A549 (cell line): ENCODE measurements around the gene PCYT1A. TPM values are rescaled to one million over a fixed set of nuclear protein-coding genes. Genes with fewer than 3 reads are reported as not detected.

Experiments
- ATAC-seq, 2 experiments: fragments of 200-7000 bp in 1 of 2; fragments of >200 bp in 1 of 2; cut with Nextera tagmentation in 1 of 2; cut with Tn5 transposase in 1 of 2; 3 replicates each; pipeline versions ENCODE4 v1.8.0 to v1.9.1; 2018 to 2020; ENCODE audit warnings: mild to moderate bottlenecking in 1 of 2, moderate library complexity in 1 of 2
- CTCF ChIA-PET: fragments of 300-600 bp; sonication (Branson Sonifier 250); formaldehyde crosslinking; extraction: SDS; loops from one replicate; lab custom pipeline; 2021; ENCODE audit warnings: antibody characterized with exemption, inconsistent platforms; lab: Yijun Ruan, JAX
- POLR2A ChIA-PET: fragments of 350-600 bp; formaldehyde crosslinking; extraction: SDS; loops from one replicate; lab custom pipeline; 2021; ENCODE audit warnings: antibody characterized with exemption, inconsistent platforms; lab: Yijun Ruan, JAX
- DNase-seq, 2 experiments: peaks; one replicate each; pipeline versions ENCODE4 v3.0.0 to v3.0.0-alpha.2; 2011 to 2016; ENCODE audit warnings: low read depth in 1 of 2, low spot score in 1 of 2
- FAIRE-seq: peaks from 2 replicates; lab custom pipeline; 2011; peaks lifted over from hg19 to GRCh38; lab: Jason Lieb, UNC
- H3K27ac ChIP-seq, 2 experiments: fragments of >200 bp; sonication (Bioruptor Twin); formaldehyde crosslinking; 3 replicates each; pipeline ENCODE4 v1.5.1; 2016 to 2017
- H3K4me1 ChIP-seq: fragments of >200 bp; sonication (Bioruptor Twin); formaldehyde crosslinking; 3 replicates; pipeline ENCODE4 v1.6.1; 2016
- H3K4me2 ChIP-seq: fragments of >200 bp; sonication (Bioruptor Twin); formaldehyde crosslinking; 3 replicates; pipeline ENCODE4 v1.6.1; 2016
- H3K4me3 ChIP-seq: fragments of >200 bp; sonication (Bioruptor Twin); formaldehyde crosslinking; 3 replicates; pipeline ENCODE4 v1.5.1; 2016
- H3K9me3 ChIP-seq: fragments of >200 bp; sonication (Bioruptor Twin); formaldehyde crosslinking; 3 replicates; pipeline ENCODE4 v1.6.1; 2016
- CHD4 ChIP-seq: fragments of 200-600 bp; sonication (generic); IDR thresholded peaks from 2 replicates; pipeline ENCODE4 v1.6.1; 2016; ENCODE audit warnings: antibody characterized with exemption, mild to moderate bottlenecking, borderline replicate concordance
- ELK1 ChIP-seq: fragments of 150-350 bp; IDR thresholded peaks from 2 replicates; pipeline ENCODE4 v1.6.1; 2014; ENCODE audit warnings: low read depth, mild to moderate bottlenecking, low read length
- EP300 ChIP-seq, 2 experiments: fragments of >200 bp; sonication (Bioruptor Twin); formaldehyde crosslinking; IDR thresholded peaks; 2 replicates in 1 of 2; 3 replicates in 1 of 2; pipeline ENCODE4 v1.6.1; 2016 to 2017
- ESRRA ChIP-seq: fragments of 150-350 bp; IDR thresholded peaks from 2 replicates; pipeline ENCODE4 v1.6.1; 2014; ENCODE audit warnings: mild to moderate bottlenecking, low read length, borderline replicate concordance
- HMGXB4 ChIP-seq: fragments of 250-450 bp; sonication (Bioruptor Pico); IDR thresholded peaks from 2 replicates; pipeline ENCODE4 v1.5.0; 2021; ENCODE audit warnings: mild to moderate bottlenecking, moderate library complexity, borderline replicate concordance
- HOXA7 ChIP-seq: fragments of 250-450 bp; sonication (Bioruptor Pico); IDR thresholded peaks from 2 replicates; pipeline ENCODE4 v1.5.0; 2020; ENCODE audit warnings: mild to moderate bottlenecking, moderate library complexity
- JUN ChIP-seq, 2 experiments: fragments of >200 bp; sonication (Bioruptor Twin); formaldehyde crosslinking; IDR thresholded peaks; 2 replicates in 1 of 2; 3 replicates in 1 of 2; pipeline ENCODE4 v1.6.1; 2016 to 2017
- JUNB ChIP-seq: fragments of >200 bp; sonication (Bioruptor Twin); formaldehyde crosslinking; IDR thresholded peaks from 2 replicates; pipeline ENCODE4 v1.6.1; 2016
- KDM1A ChIP-seq: fragments of 200-600 bp; sonication (generic); IDR thresholded peaks from 2 replicates; pipeline ENCODE4 v1.6.1; 2016; ENCODE audit warnings: low read depth, mild to moderate bottlenecking
- KDM5A ChIP-seq: fragments of 200-600 bp; sonication (generic); IDR thresholded peaks from 2 replicates; pipeline ENCODE4 v1.6.1; 2016; ENCODE audit warnings: antibody characterized with exemption, mild to moderate bottlenecking
- NPAS2 ChIP-seq: fragments of 250-450 bp; sonication (Bioruptor Pico); IDR thresholded peaks from 2 replicates; pipeline ENCODE4 v1.8.0; 2022; ENCODE audit warnings: mild to moderate bottlenecking, moderate library complexity, borderline replicate concordance
- PHF8 ChIP-seq: fragments of 200-600 bp; sonication (generic); IDR thresholded peaks from 2 replicates; pipeline ENCODE4 v1.6.1; 2016; ENCODE audit warnings: low read depth, mild to moderate bottlenecking, antibody characterized with exemption, moderate library complexity, borderline replicate concordance
- POLR2A ChIP-seq: IDR thresholded peaks from 2 replicates; pipeline ENCODE4 v1.6.1; 2012; ENCODE audit warnings: mild to moderate bottlenecking, low read length
- RNF2 ChIP-seq: fragments of 200-600 bp; sonication (generic); IDR thresholded peaks from 2 replicates; pipeline ENCODE4 v1.6.1; 2016; ENCODE audit warnings: low read depth, mild to moderate bottlenecking, antibody characterized with exemption, moderate library complexity, borderline replicate concordance
- SMC3 ChIP-seq: fragments of >200 bp; sonication (Bioruptor Twin); formaldehyde crosslinking; IDR thresholded peaks from 3 replicates; pipeline ENCODE4 v1.6.1; 2018; ENCODE audit warnings: inconsistent platforms
- TFCP2L1 ChIP-seq: fragments of 250-450 bp; sonication (Bioruptor Pico); IDR thresholded peaks from 2 replicates; pipeline ENCODE4 v1.5.0; 2021; ENCODE audit warnings: mild to moderate bottlenecking
- ZC3H11A ChIP-seq: fragments of 450-650 bp; IDR thresholded peaks from 2 replicates; pipeline ENCODE4 v1.6.1; 2014; ENCODE audit warnings: antibody characterized with exemption, mild to moderate bottlenecking
- ZFP36 ChIP-seq: fragments of 450-650 bp; IDR thresholded peaks from 2 replicates; pipeline ENCODE4 v1.6.1; 2014; ENCODE audit warnings: borderline replicate concordance; ENCODE audit not compliant: partially characterized antibody
- ZSCAN20 ChIP-seq: fragments of 250-450 bp; sonication (Bioruptor Pico); IDR thresholded peaks from 2 replicates; pipeline ENCODE4 v1.8.0; 2022; ENCODE audit warnings: mild to moderate bottlenecking, moderate library complexity
- WGBS: methylation state at CpG from one replicate; pipeline ENCODE4 v1.1.6; 2017; ENCODE audit errors: missing lambda C conversion rate; 5-methylcytosine and 5-hydroxymethylcytosine counted together
- polyA plus RNA-seq, 4 experiments: library from polyadenylated mRNA; depleted of rRNA in 3 of 4; stranded (reverse); fragments of >200 nt; fragmentation: RNase III in 1 of 4; extraction: RNeasy Plus Mini Kit Qiagen cat#74134 plus additional on column Dnase treatment in 1 of 4; gene quantifications; 2 replicates in 3 of 4; 3 replicates in 1 of 4; pipeline ENCODE4 v1.2.3, GENCODE V29; 2011 to 2017
- TF ChIP-seq, protein P1 (sequence below): fragments of >200 bp; sonication (Bioruptor Twin); formaldehyde crosslinking; IDR thresholded peaks from 3 replicates; pipeline ENCODE4 v1.5.1; 2016
- TF ChIP-seq, protein P2 (sequence below): IDR thresholded peaks from 2 replicates; pipeline ENCODE4 v1.6.1; 2012; ENCODE audit warnings: low read depth, borderline replicate concordance
- TF ChIP-seq, protein P3 (sequence below): IDR thresholded peaks from 2 replicates; pipeline ENCODE4 v1.6.1; 2012
- TF ChIP-seq, protein P4 (sequence below): fragments of 200-600 bp; sonication (generic); IDR thresholded peaks from 2 replicates; pipeline ENCODE4 v1.6.1; 2016; ENCODE audit warnings: antibody characterized with exemption, mild to moderate bottlenecking, moderate library complexity
- TF ChIP-seq, protein P5 (sequence below): fragments of >200 bp; sonication (Bioruptor Twin); formaldehyde crosslinking; IDR thresholded peaks from 2 replicates; pipeline ENCODE4 v1.6.1; 2016

The PCYT1A gene
- polyA plus RNA-seq, 2 of the 4 experiments (the other 2 are of a cell fraction), result 41.9 to 45.4 TPM

DNA sequence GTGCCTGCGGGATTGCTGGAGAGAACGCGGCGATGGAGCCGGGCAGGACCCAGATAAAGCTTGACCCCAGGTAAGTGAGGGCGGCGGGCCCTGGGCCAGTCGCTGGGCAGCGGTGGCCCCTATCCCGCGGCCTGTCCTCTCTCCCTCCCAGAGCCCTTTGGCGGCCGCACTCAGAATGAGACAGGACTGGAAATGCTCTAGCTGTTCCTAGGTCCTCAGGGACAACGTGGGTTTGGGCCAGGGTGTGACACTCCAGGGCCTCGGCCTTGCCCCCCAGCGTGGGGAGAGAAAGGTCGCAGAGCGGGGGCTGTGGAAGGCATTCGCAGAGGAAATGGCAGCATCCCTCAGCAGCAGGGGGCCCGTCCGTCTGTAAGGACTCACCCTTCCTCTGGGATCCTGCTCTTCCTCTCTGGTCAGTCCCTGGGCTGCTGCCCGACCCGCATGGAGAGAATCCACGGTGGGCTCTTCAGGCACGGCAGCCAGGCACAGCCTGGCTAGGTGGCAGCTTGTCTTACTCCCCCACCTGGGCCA lies 70.8 kb downstream of the PCYT1A start (continued):
- TF ChIP-seq, protein P1, sequence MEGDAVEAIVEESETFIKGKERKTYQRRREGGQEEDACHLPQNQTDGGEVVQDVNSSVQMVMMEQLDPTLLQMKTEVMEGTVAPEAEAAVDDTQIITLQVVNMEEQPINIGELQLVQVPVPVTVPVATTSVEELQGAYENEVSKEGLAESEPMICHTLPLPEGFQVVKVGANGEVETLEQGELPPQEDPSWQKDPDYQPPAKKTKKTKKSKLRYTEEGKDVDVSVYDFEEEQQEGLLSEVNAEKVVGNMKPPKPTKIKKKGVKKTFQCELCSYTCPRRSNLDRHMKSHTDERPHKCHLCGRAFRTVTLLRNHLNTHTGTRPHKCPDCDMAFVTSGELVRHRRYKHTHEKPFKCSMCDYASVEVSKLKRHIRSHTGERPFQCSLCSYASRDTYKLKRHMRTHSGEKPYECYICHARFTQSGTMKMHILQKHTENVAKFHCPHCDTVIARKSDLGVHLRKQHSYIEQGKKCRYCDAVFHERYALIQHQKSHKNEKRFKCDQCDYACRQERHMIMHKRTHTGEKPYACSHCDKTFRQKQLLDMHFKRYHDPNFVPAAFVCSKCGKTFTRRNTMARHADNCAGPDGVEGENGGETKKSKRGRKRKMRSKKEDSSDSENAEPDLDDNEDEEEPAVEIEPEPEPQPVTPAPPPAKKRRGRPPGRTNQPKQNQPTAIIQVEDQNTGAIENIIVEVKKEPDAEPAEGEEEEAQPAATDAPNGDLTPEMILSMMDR, result no peak
- no peak for TF ChIP-seq EP300 (IDR thresholded peaks at IDR 0.05)
- TF ChIP-seq, protein P2, sequence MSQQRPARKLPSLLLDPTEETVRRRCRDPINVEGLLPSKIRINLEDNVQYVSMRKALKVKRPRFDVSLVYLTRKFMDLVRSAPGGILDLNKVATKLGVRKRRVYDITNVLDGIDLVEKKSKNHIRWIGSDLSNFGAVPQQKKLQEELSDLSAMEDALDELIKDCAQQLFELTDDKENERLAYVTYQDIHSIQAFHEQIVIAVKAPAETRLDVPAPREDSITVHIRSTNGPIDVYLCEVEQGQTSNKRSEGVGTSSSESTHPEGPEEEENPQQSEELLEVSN, result no peak
- no peak for TF ChIP-seq KDM1A
- no peak for TF ChIP-seq POLR2A
- no peak for TF ChIP-seq PHF8
- TF ChIP-seq RNF2, result no peak

GRCh38 chr3:196216089-196216564 lies 71.4 kb downstream of the PCYT1A start, which contains the start of gene SLC51A:
Gene SLC51A (plus strand): TSS chr3:196216534. CDS start chr3:196216713, 179 bp downstream.
- FAIRE-seq (no peak), DNase-seq (no peak), ATAC-seq (no peak)
- CTCF ChIA-PET, result interaction anchor here (0.9 kb wide), 1 partner anchor 10 kb away, joined by 3 read pairs; no protein-coding TSS in a partner anchor
- Histone ChIP-seq H3K27ac (no peak within 1 kb of the TSS), H3K4me2 (no peak within 1 kb of the TSS), H3K9me3 (no peaks in the 10 kb centered on the region), H3K4me1 (no peaks in the 10 kb centered on the region), H3K4me3 (no peak within 1 kb of the TSS)
- POLR2A ChIA-PET, result no interaction called here
- 67% methylated on average over 3 of the region's 15 CpGs for WGBS
- TF ChIP-seq SMC3 (no peak), NPAS2 (no peak), TFCP2L1 (CRISPR knock-in tag) (no peak), POLR2A (no peak), JUN (IDR thresholded peaks at IDR 0.05) (no peak), HMGXB4 (no peak), KDM5A (no peak), CHD4 (no peak), ZSCAN20 (CRISPR knock-in tag) (no peak), ELK1 (no peak), HOXA7 (no peak), ESRRA (no peak), ZC3H11A (no peak), JUNB (no peak), ZFP36 (no peak)
- TF ChIP-seq, protein P3, sequence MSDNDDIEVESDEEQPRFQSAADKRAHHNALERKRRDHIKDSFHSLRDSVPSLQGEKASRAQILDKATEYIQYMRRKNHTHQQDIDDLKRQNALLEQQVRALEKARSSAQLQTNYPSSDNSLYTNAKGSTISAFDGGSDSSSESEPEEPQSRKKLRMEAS, result no peak
- TF ChIP-seq, protein P4, sequence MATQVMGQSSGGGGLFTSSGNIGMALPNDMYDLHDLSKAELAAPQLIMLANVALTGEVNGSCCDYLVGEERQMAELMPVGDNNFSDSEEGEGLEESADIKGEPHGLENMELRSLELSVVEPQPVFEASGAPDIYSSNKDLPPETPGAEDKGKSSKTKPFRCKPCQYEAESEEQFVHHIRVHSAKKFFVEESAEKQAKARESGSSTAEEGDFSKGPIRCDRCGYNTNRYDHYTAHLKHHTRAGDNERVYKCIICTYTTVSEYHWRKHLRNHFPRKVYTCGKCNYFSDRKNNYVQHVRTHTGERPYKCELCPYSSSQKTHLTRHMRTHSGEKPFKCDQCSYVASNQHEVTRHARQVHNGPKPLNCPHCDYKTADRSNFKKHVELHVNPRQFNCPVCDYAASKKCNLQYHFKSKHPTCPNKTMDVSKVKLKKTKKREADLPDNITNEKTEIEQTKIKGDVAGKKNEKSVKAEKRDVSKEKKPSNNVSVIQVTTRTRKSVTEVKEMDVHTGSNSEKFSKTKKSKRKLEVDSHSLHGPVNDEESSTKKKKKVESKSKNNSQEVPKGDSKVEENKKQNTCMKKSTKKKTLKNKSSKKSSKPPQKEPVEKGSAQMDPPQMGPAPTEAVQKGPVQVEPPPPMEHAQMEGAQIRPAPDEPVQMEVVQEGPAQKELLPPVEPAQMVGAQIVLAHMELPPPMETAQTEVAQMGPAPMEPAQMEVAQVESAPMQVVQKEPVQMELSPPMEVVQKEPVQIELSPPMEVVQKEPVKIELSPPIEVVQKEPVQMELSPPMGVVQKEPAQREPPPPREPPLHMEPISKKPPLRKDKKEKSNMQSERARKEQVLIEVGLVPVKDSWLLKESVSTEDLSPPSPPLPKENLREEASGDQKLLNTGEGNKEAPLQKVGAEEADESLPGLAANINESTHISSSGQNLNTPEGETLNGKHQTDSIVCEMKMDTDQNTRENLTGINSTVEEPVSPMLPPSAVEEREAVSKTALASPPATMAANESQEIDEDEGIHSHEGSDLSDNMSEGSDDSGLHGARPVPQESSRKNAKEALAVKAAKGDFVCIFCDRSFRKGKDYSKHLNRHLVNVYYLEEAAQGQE, result no peak
- TF ChIP-seq, protein P5, sequence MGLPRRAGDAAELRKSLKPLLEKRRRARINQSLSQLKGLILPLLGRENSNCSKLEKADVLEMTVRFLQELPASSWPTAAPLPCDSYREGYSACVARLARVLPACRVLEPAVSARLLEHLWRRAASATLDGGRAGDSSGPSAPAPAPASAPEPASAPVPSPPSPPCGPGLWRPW, result no peak
